NCI-H1417 treated with DMSO at 0.1 percent for 48 hours (cell line): ENCODE results near the gene ZNRF2.
"Not testable (repeated sequence)": the region's sequence is repeated elsewhere in the genome, so short reads cannot be mapped to it uniquely, and the experiment has no call there.

Experiments
- DNase-seq: peaks from one replicate; lab custom pipeline; 2025; lab: John Stamatoyannopoulos, UW

ZNRF2 gene

DNA sequence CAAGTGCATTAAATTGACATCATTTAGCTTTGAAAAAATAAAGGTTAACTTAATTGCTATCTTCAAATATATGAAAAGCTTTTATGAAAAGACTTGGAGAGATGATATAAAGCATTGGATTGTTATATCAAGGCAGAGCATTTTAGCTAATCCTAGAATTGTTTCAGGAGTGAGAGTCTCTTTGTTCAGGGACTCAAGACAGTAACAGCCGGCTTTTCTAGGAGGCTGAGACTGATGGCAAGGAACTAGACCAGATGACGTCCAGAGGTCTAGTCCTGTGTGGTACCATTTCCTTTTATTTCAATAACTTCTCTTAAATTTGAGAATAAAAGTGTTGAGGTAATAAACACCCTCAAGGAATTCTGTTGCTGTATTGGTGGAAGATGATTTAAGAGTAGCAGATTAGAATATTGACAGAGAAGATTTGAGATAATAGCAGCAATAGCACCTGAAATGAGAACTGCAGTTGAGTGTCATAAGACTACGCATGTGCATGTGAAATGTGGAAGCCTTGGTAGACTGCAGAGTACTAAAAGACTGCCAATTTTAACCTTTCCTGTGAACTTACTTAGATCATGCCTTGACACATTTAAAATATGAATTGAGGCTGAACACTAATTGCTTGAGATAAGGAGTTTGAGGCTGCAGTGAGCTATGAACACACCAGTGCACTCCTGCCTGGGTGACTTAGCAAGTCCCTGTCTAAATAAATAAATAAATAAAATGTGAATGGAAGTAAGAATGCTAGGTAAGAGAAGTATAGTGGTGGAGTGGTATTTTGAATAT lies 79.6 kb downstream of the ZNRF2 start:
- no peak for DNase-seq

DNA sequence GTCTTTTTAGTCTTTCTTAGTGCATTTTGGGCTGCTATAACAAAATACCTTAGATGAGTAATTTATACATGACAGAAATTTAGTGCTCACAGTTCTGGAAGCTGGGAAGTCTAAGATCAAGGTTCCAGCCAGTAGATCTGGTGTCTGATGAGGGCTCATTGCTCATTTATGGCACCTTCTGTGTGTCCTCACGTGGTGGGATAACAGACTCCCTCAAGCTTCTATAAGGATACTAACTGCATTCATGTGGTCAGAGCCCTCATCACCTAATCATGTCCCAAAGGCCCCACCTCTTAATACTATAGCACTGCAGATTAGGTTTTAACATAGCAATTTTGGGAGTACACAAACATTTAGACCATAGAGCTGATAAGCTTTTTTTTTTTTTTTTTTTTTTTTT lies 80.4 kb downstream of the ZNRF2 start:
- DNase-seq = no peak

DNA sequence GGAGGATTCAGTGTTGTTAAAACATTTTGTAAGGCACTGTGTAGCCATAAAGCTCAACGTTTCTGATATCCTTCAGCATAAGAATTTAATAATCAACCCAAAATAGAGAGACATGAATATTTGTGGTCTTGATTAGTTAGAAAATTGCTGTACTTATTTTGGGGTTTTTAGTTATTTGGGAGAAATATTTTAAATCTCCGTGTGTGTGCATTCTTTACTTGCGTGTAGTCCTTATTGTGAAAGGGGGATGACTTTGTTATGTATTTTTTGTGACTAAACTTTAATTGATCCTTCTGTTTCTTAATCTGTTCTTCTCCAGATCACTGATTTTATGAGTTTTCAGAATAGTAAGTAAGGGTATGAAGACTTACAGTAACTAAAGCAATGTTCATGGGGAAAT lies 81.2 kb downstream of the ZNRF2 start:
- DNase-seq = no peak

GRCh38 chr7:30366606-30367005 lies 82.2 kb downstream of the ZNRF2 start:
- no peak for DNase-seq

DNA sequence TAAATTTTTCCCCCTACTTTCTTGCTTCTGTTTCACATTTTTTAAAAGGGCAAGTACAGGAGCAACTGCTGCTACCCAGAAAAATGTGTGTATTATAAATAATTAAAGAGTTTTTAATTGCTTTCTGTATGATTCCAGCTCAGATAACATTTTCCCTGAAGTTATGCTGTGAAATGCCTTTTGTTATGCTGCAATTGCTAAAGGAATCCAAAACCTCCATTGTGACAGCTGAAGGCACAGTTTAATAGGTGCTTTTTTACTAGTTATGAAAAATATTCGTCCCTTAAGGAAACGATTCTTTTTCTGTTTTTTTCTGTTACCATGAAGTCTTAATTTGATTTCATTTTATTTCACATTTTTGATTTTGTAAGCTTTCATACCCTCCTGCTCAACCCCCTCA lies 83.2 kb downstream of the ZNRF2 start:
- no peak for DNase-seq

- no peak for DNase-seq
These were observed 85.5 kb downstream of the ZNRF2 start for GRCh38 chr7:30369879-30370278.

- no peak for DNase-seq
These were observed 86.9 kb downstream of the ZNRF2 start for GRCh38 chr7:30371321-30371720.

DNA sequence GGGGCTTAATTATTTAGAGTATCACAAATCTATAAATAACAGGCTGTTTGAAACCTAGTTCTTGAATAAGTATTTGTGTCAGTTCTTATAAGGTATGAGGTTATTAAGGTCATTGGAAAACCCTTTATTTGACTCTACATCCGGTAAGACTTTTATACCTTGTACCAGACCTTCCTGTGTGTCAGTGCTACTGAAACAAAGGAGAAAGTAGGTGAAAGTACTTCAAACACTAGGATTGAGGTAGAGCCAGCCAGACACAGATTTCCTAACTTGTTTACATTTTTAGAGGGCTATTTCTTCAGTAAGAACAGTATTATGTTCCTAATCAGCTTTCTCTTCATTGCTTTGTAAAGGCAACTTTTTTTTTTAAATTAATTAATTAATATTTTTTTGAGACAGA lies 93.9 kb downstream of the ZNRF2 start:
- DNase-seq = no peak

GRCh38 chr7:30379131-30379530 lies 94.7 kb downstream of the ZNRF2 start:
- DNase-seq = no peak

DNA sequence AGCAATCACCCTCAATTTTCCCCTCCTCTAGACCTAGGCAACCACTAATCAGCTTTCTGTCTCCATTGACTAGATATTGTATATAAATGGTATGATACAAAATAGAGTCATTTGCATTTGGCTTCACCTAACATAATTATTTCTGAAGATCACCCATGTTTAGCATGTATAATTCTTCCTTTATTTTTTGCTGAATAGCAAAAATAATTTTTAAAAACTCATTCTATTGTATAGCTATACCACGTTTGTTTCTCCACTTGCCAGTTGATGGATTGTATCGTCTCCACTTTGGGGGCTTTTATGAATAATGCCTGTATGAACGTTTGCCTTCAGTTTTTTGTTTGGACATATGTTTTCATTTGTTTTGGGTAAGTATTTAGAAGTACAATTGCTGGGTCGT lies 95.3 kb downstream of the ZNRF2 start:
- DNase-seq = no peak

DNA sequence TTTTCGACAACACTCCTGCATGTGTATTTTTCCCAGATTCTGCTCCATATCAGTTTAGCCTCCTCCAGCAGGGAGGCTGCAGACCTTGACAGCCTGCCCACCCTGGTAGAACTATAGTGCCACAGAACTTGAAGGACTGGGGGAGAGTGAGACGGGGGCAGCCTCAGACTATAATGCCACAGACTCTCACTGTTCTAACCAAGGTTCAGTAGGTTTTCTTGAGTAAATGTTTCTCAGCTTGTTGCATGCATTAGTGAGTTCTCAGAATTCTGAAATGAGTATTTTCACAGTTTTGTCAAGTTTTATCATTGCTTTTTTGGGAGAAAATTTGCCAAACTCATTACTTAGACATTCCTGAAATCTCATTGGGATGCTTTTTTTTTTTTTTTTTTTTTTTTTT lies 95.9 kb downstream of the ZNRF2 start:
- no peak for DNase-seq

- DNase-seq = not testable (repeated sequence)
These were observed 96.4 kb downstream of the ZNRF2 start for GRCh38 chr7:30380824-30381223.

DNA sequence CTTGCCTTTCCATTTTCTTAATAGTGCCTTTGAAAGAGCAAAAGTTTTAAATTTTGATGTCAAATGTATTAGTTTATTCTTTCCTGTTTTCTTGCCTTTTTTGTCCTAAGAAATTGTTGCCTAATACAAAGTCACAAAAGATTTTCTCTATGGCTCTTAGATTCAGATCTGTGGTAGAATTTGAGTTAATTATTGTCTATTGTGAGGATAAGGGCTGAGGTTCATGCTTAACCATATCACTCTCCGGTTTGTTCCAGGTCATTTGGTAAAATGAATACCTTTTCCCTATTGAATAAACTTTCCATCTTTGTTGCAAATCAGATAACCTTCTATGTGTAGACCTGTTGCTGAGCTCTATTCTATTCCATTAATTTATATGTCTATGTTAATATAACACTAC lies 98.2 kb downstream of the ZNRF2 start:
- DNase-seq = no peak

GRCh38 chr7:30389791-30390190 lies 105.4 kb downstream of the ZNRF2 start:
- DNase-seq = no peak

DNA sequence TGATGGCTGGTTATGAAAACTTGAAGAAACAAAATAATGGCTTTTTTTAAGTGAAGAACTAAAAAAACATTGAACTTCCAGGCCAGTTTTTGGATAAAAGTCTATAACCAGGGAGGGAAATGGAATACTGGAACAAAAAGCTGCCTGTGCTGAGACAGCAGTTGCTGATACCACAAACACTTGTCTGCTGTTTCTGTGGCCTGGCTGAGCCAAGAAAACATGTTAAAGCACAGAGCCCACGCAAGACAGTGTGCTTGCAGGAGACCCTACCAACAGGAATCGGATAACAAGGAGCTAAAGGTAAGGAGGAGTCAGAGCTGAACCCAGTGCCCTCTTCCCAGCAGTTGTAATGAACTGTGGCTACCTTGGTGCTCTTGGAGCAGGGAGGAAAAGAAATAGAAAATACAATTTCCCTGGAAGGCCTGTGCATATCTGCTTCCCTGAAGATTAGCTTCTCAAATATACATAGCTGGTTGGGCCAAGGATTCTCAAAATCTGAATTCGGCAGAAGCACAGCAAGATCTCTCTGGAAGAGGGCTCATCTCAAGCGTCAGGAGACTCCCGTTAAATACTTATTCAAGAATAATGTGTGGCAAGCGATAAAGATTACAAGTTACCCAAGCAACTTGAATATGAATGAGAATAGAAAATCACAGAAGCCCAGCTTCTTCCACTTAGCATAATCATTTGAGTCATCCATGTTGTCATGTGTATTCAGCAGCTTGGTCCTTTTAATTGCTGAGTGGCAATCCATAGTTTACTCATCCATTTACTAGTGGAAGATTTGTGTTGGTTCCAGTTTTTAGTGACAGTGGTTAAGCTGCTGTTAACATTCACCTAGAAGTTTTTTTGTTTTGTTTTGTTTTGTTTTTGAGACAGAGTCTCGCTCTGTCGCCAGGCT lies 106.6 kb downstream of the ZNRF2 start:
- DNase-seq = no peak

DNA sequence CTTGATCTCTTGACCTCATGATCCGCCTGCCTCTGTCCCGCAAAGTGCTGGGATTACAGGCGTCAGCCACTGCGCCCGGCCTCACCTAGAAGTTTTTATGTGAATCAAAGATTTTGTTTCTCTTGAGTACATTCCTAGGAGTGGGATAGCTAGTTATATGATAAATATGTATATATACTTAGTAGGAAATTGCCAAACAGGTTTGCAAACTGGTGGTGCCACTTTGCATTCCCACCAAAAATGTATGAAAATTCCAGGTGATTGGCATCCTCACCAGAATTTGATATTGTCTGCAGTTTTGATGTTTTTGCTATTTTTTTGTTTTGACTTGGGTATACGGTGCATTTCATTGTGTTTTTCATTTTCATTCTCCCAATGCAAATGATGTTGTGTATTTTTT lies 107.4 kb downstream of the ZNRF2 start:
- DNase-seq = no peak

DNA sequence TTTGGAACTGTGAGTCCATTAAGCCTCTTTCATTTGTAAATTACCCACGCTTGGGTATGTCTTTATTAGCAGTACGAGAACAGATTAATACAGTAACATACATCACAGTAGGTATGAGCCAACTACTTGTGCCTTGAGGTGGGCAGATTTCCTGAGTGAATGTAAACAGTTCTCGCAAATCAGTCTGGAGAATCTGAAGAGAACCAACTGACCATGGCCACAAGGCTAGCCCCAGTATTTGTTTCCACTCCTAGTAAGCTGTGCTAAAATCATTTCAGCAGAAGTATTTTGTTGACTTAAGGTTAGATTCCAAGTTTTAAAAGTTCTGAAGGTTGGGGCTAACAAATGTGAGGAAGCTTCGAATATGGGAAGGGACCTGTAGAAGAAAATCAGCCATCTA lies 111.3 kb downstream of the ZNRF2 start:
- DNase-seq = no peak

GRCh38 chr7:30396389-30396788 lies 112.0 kb downstream of the ZNRF2 start:
- no peak for DNase-seq

DNA sequence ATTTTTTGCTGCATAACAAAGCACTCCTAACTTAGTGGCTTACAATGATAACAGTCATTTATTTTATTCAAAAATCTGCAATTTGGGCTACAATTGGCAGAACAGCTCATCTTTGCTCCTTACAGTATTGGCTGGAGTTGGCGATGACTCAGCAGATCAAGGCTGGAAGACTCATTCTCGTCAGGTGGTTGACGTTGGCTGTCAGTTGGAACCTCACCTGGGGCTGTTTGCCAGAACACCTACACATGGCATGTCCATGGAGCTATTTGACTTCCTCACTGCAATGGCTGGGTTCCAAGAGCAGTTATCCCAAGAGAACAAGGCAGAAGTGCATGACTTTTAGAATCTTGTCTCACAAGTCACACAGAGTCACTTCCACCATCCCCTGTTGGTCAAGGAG lies 119.1 kb downstream of the ZNRF2 start:
- DNase-seq = no peak

DNA sequence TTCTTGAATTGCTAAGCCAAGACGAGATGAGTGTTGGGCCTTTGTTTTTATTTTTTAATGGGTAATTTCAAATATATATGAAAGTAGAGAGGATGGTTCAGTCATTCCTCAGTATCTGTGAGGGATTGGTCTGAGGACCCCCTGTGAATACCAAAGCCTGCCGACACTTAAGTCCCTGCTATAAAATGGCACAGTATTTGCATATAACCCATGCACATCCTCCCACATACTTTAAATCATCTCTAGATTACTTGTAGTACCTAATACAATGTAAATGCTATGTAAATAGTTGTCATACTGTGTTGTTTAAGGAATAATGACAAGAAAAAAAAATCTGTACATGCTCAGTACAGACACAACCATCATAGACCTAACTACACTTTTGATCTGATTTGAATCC lies 120.8 kb downstream of the ZNRF2 start:
- no peak for DNase-seq

GRCh38 chr7:30406664-30407425 lies 122.4 kb downstream of the ZNRF2 start:
- no peak for DNase-seq

DNA sequence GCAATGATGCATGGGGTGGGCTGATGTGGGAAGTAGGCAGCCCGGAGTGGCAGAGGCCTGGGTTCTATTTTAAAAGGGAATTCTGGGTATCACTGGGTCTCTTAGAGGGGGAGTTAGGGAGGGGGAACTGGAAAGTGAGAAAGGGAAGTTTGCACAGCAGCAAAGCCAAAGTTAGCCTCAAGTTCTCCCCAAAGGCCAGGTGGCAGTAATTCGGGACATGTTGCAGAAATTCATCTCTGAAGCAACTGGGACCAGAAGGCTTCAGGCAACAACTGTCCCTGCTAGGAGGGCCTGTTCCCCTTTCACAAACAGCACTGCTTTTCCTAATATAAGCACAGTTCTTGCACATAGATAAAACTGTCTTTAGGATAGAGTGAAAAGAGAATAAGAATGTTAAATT lies 126.8 kb downstream of the ZNRF2 start:
- no peak for DNase-seq

DNA sequence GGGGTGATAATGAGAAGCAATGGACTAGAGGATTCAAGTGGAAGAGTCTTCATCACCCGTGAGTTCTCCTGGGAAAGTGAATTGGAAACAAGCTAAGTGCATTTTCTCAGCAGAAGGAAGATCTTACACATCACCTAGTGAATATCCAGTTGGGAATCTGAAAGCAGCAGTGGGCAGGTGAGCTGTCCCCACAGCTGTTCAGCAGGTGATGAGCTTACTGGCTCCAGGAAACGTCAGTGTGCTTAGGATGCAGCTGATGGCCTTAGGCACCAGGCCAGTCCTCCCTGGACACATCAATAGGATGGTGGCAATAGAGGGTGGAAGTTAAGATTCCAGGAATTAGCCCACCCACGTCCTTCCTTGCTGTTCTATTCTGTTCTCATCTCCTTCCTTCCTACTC lies 127.5 kb downstream of the ZNRF2 start:
- DNase-seq = no peak
